Smooth muscle cell (in vitro differentiated cells): ENCODE data around the gene DLX4. TPM values are rescaled to one million over a fixed set of nuclear protein-coding genes. Genes with fewer than 3 reads are reported as not detected.

Experiments used
- DNase-seq: peaks from one replicate; lab custom pipeline; 2025; ENCODE audit not compliant: unreplicated experiment; lab: John Stamatoyannopoulos, UW
- H2AFZ ChIP-seq: fragments of 200-600 bp; sonication (generic); 2 replicates; pipeline ENCODE4 v1.6.0; 2016; ENCODE audit warnings: antibody characterized with exemption, low read depth, mild to moderate bottlenecking
- H3F3A ChIP-seq: fragments of 200-600 bp; sonication (generic); 2 replicates; pipeline ENCODE4 v1.6.0; 2017; ENCODE audit warnings: antibody characterized with exemption, low read depth
- H3K27ac ChIP-seq: fragments of 200-600 bp; sonication (generic); 2 replicates; pipeline ENCODE4 v1.5.1; 2016; ENCODE audit warnings: low read depth, mild to moderate bottlenecking
- H3K27me3 ChIP-seq: fragments of 200-600 bp; sonication (generic); 2 replicates; pipeline ENCODE4 v1.6.1; 2016; ENCODE audit warnings: low read depth, mild to moderate bottlenecking
- H3K36me3 ChIP-seq: fragments of 200-600 bp; sonication (generic); 2 replicates; pipeline ENCODE4 v1.5.1; 2016; ENCODE audit warnings: low read depth
- H3K4me1 ChIP-seq: fragments of 200-600 bp; sonication (generic); 2 replicates; pipeline ENCODE4 v1.5.1; 2016; ENCODE audit warnings: low read depth
- H3K4me2 ChIP-seq: fragments of 200-600 bp; sonication (generic); 2 replicates; pipeline ENCODE4 v1.6.0; 2016; ENCODE audit warnings: mild to moderate bottlenecking
- H3K4me3 ChIP-seq: fragments of 200-600 bp; sonication (generic); 2 replicates; pipeline ENCODE4 v1.5.1; 2016; ENCODE audit warnings: mild to moderate bottlenecking
- H3K79me2 ChIP-seq: fragments of 200-600 bp; sonication (generic); 2 replicates; pipeline ENCODE4 v1.6.0; 2016; ENCODE audit warnings: low read depth, mild to moderate bottlenecking
- H3K9ac ChIP-seq: fragments of 200-600 bp; sonication (generic); 2 replicates; pipeline ENCODE4 v1.6.0; 2016; ENCODE audit warnings: low read depth
- H3K9me3 ChIP-seq: fragments of 200-600 bp; sonication (generic); replicated peaks from 2 replicates; pipeline ENCODE4 v1.5.1; 2016; ENCODE audit warnings: low read depth
- H4K20me1 ChIP-seq: fragments of 200-600 bp; sonication (generic); 2 replicates; pipeline ENCODE4 v1.6.0; 2016; ENCODE audit warnings: low read depth
- WGBS: methylation state at CpG from one replicate; pipeline ENCODE4 v1.1.7; 2016; ENCODE audit warnings: low lambda C conversion rate; 5-methylcytosine and 5-hydroxymethylcytosine counted together
- polyA plus RNA-seq: library from polyadenylated mRNA; unstranded; fragments of >200 nt; fragmentation: Nextera tagmentation; extraction: Ambion mirVana; gene quantifications from 2 replicates; pipeline ENCODE4 v1.2.1, GENCODE V29; 2016
- small RNA-seq: library from RNA; depleted of rRNA; stranded (forward); fragments of <200 nt; gene quantifications from one replicate; pipeline ENCODE3, GENCODE V24; 2014
- total RNA-seq: library from RNA; depleted of rRNA; stranded (reverse); fragments of >200 nt; gene quantifications from 2 replicates; pipeline ENCODE4 v1.2.3, GENCODE V29; 2014
- TF ChIP-seq, protein P1 (sequence below): fragments of 200-600 bp; sonication (generic); IDR thresholded peaks from 2 replicates; pipeline ENCODE4 v1.5.1; 2017; ENCODE audit warnings: borderline replicate concordance, mild to moderate bottlenecking, antibody characterized with exemption; ENCODE audit not compliant: insufficient read depth, poor library complexity, severe bottlenecking

DLX4 gene
- total and polyA plus RNA-seq, 2 experiments from 2014 or later, result 0.19 TPM; not detected in 1

DNA sequence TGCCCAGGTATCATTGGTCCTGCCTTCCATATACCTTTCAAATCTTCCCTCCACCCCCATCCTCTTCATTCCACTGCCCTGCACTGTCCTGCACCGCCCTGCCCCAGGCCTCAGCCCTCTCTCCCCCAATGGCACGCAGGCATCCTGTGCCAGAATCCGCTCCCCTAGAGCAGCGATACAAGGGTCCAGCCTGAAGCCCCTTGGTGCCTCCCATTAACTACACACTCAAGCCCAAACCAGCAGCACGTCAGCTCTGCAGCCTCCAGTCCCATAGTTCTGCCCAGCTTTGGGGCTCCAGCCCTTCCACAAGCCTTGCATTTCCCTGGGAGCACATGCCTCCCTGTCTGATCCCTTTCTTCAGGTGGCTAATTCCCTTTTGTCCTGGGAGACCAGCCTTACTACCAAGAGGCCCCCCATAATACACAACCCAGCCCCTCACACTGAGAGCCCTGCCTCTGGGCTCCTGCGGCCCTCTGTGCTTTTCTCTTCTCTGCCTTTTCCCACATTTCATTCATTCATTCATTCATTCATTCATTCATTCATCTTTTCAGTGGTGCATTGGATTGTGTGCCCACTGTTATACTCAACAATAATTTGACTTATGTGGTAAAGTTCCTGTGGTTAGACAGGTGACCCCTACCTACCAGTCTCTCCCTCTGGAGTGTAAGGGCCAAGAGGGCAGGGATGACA is 52.8 kb downstream of the DLX4 start:
- peaks cover 4% of the 10 kb centered on the region for H3F3A ChIP-seq
- H3K27ac ChIP-seq, result no peak overlapping the region
- H2AFZ ChIP-seq, result no peak overlapping the region
- H3K27me3 ChIP-seq, result peaks cover 14% of the 10 kb centered on the region
- H3K9ac ChIP-seq, result no peak overlapping the region
- H3K4me3 ChIP-seq, result no peak overlapping the region
- DNase-seq, result no peak
- TF ChIP-seq, protein P1, sequence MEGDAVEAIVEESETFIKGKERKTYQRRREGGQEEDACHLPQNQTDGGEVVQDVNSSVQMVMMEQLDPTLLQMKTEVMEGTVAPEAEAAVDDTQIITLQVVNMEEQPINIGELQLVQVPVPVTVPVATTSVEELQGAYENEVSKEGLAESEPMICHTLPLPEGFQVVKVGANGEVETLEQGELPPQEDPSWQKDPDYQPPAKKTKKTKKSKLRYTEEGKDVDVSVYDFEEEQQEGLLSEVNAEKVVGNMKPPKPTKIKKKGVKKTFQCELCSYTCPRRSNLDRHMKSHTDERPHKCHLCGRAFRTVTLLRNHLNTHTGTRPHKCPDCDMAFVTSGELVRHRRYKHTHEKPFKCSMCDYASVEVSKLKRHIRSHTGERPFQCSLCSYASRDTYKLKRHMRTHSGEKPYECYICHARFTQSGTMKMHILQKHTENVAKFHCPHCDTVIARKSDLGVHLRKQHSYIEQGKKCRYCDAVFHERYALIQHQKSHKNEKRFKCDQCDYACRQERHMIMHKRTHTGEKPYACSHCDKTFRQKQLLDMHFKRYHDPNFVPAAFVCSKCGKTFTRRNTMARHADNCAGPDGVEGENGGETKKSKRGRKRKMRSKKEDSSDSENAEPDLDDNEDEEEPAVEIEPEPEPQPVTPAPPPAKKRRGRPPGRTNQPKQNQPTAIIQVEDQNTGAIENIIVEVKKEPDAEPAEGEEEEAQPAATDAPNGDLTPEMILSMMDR, result no peak
- WGBS, result 92% methylated on average over 6 of the region's 6 CpGs
- no peak overlapping the region for H3K4me2 ChIP-seq
- no peaks in the 10 kb centered on the region for H3K4me1 ChIP-seq
- H4K20me1 ChIP-seq, result no peaks in the 10 kb centered on the region
- H3K9me3 ChIP-seq, result no peaks in the 10 kb centered on the region
- no peaks in the 10 kb centered on the region for H3K36me3 ChIP-seq
- no peaks in the 10 kb centered on the region for H3K79me2 ChIP-seq

DNA sequence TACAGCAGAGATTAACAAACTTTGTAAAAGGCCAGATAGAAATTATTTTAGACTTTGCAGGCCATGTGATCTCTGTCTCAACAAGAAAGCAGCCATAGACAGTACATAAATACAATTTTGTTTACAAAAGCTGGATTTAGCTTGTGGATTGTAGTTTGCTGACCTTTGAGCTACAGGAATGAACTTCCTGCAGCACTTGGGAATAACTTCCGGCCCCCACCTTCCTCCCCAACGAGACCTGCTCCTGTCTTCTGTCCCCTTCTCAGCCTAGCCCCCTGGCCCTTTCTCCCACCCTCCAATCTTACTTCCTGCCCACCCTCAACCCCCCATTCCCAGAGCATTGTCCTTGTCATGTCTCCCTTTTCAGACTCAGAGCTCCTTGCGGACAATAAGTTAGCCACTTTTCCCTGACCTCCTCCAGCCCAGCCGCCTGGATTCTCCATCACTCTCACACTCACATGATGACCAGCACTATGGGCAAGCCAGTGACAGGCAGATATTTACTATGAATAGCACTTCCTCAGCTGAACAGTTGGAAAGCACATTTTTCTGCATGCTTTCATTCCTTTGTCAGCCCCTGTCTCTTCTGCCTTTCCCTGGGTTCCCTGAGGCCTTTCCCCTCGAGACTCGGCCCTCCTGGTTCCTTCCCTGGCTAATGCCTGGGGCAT is 53.6 kb downstream of the DLX4 start:
- H3F3A ChIP-seq, result peaks cover 4% of the 10 kb centered on the region
- 82% methylated on average over 6 of the region's 6 CpGs for WGBS
- no peak overlapping the region for H3K4me3 ChIP-seq
- no peak overlapping the region for H3K4me2 ChIP-seq
- peaks cover 6% of the 10 kb centered on the region for H3K4me1 ChIP-seq
- no peak for DNase-seq
- TF ChIP-seq, protein P1, result no peak
- H3K27me3 ChIP-seq, result peaks cover 14% of the 10 kb centered on the region
- no peaks in the 10 kb centered on the region for H3K79me2 ChIP-seq
- no peak overlapping the region for H2AFZ ChIP-seq
- H4K20me1 ChIP-seq, result no peaks in the 10 kb centered on the region
- H3K9ac ChIP-seq, result no peak overlapping the region
- no peak overlapping the region for H3K27ac ChIP-seq
- H3K9me3 ChIP-seq, result no peaks in the 10 kb centered on the region
- H3K36me3 ChIP-seq, result no peaks in the 10 kb centered on the region

DNA sequence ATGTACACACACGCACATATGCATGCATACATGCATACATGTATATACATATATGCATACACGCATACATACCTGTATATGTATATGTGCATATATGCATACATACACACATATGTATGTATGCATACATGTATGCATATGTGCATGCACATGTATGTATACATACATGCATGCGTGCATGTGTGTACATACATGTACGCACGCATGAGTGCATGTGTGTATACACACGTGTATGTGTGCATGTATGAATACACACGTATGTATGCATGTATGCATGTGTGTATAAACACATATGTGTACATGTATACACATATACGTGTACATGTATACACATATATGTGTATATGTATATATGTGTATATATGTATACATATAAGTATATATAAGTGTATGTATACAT is 54.5 kb downstream of the DLX4 start:
- Histone ChIP-seq H3K4me2 (no peak overlapping the region), H4K20me1 (no peaks in the 10 kb centered on the region), H3K9ac (no peak overlapping the region), H3K4me3 (no peak overlapping the region), H3F3A (peaks cover 4% of the 10 kb centered on the region), H3K4me1 (peaks cover 15% of the 10 kb centered on the region), H2AFZ (no peak overlapping the region), H3K27ac (no peak overlapping the region), H3K9me3 (no peaks in the 10 kb centered on the region), H3K27me3 (peaks cover 8% of the 10 kb centered on the region), H3K36me3 (no peaks in the 10 kb centered on the region), H3K79me2 (no peaks in the 10 kb centered on the region)
- TF ChIP-seq, protein P1, result no peak
- WGBS, result 77% methylated on average over 8 of the region's 8 CpGs
- no peak for DNase-seq

Small RNAs within 50 kb of the gene (small RNA-seq; reads per million reads assigned to genes)
- gene RNU6-1313P, result not detected

Other genes starting within 250 kb of the DLX4 start
- gene FAM117A, start 205.1 kb upstream of the DLX4 start, total RNA-seq, result 4.9 and 7.1 TPM in 2 replicates
- gene FAM117A, start 205.1 kb upstream of the DLX4 start, polyA plus RNA-seq, result 6.3 and 8.3 TPM in 2 replicates
- gene KAT7, start 180.5 kb upstream of the DLX4 start, total RNA-seq, result 22.7 and 32.0 TPM in 2 replicates
- 17.2 and 21.7 TPM in 2 replicates for gene KAT7, start 180.5 kb upstream of the DLX4 start, polyA plus RNA-seq
- gene TAC4, start 121.1 kb upstream of the DLX4 start, total RNA-seq, result not detected in 2 replicates
- gene TAC4, start 121.1 kb upstream of the DLX4 start, polyA plus RNA-seq, result not detected in 2 replicates
- gene DLX3, start 26.0 kb downstream of the DLX4 start, total RNA-seq, result 9.7 TPM in 1 of 2 replicates, not detected in the other
- gene DLX3, start 26.0 kb downstream of the DLX4 start, polyA plus RNA-seq, result 1.4 and 3.8 TPM in 2 replicates
- 44.7 and 77.9 TPM in 2 replicates for gene ITGA3, start 86.9 kb downstream of the DLX4 start, total RNA-seq
- gene ITGA3, start 86.9 kb downstream of the DLX4 start, polyA plus RNA-seq, result 30.0 and 70.4 TPM in 2 replicates
- 21.7 and 28.2 TPM in 2 replicates for gene PDK2, start 126.2 kb downstream of the DLX4 start, total RNA-seq
- 34.3 and 36.5 TPM in 2 replicates for gene PDK2, start 126.2 kb downstream of the DLX4 start, polyA plus RNA-seq
- 6.3 and 39.1 TPM in 2 replicates for gene SAMD14, start 161.0 kb downstream of the DLX4 start, total RNA-seq
- gene SAMD14, start 161.0 kb downstream of the DLX4 start, polyA plus RNA-seq, result 13.7 and 21.1 TPM in 2 replicates
- 20.8 and 21.8 TPM in 2 replicates for gene PPP1R9B, start 181.5 kb downstream of the DLX4 start, total RNA-seq
- 6.7 and 10.2 TPM in 2 replicates for gene PPP1R9B, start 181.5 kb downstream of the DLX4 start, polyA plus RNA-seq
- gene SGCA, start 196.8 kb downstream of the DLX4 start, total RNA-seq, result 0.99 TPM in 1 of 2 replicates, not detected in the other
- gene SGCA, start 196.8 kb downstream of the DLX4 start, polyA plus RNA-seq, result 1.4 and 2.1 TPM in 2 replicates
- gene COL1A1, start 232.4 kb downstream of the DLX4 start, total RNA-seq, result 3,848 and 4,141 TPM in 2 replicates
- 18,306 and 25,649 TPM in 2 replicates for gene COL1A1, start 232.4 kb downstream of the DLX4 start, polyA plus RNA-seq